ENCODE measurements around the gene PEX11A.
"Not testable (repeated sequence)": the region's sequence is repeated elsewhere in the genome, so short reads cannot be mapped to it uniquely, and the experiment has no call there.

PEX11A gene, protein sequence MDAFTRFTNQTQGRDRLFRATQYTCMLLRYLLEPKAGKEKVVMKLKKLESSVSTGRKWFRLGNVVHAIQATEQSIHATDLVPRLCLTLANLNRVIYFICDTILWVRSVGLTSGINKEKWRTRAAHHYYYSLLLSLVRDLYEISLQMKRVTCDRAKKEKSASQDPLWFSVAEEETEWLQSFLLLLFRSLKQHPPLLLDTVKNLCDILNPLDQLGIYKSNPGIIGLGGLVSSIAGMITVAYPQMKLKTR

DNA sequence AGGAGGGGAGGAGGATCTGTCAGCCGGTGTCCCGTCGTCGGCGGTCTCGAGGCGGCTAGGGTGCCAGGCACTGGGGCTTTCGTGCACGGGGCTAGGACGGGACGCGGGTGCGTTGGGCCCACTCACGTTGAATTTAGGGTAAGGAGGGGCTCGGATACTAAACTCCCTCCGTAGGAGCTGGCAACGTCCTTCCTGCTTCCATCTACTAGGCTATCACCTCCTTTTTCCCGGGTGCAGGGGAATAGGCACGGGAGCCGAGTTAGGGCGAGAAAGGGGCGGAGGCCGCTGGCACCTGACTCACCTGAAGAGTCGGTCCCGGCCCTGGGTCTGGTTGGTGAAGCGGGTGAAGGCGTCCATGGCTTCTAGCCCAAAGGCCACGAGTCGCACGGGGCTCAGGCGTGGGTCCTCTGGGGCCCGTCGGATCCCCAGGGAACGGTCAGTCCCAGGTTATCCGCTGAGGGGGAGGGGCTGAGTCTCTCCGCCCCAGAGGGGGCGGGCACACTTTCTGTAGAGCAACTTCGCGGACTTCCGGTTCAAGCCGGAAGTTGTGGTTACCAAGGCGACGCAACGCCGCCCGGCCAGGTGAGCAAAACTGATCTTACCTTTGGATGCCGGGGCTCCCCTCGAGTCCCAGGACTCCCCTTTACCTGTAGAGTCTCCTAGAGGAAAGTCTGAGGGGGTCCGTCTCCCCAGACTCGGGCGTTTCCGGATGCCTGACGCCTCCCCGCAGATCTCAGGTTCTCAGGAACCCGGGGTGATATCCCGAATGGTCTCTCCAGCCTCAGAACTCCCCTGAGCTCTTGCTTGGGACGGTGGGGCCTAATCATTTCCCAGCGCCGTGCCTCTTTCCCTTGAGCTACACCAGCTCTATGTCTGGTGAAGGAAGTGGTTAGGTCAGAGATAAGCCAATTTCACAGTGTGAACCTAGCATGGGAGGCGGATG, at the start of gene PEX11A, which contains the start of gene WDR93:
PEX11A (minus strand) TSS at position 479 of the 943 bp plus-strand sequence; CDS start at position 357, 122 bp downstream.
WDR93 (plus strand) TSS at position 536 of the 943 bp plus-strand sequence. CDS start 10,936 bp downstream, outside the sequence.
- peak; percentile 71 for DNase-seq

DNA sequence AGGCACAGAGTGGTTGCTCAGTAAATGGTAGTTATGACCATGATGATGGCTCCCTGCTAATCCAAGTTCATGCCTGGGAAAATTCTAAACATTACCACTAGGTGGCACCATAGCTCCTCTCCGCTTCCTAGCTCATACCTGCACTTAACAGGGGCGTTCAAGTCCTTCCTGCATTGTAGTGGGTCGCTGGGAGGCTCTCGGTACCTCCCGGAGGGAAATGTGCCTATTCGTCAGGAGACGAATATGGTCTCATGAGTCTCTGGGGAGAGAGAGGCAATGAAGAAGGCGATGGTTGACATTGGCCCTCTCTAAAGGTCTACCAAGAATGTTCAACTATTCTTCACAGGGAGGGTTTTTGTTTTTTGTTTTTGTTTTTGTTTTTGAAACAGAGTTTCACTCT, 49.6 kb upstream of the PEX11A start:
- peak; percentile 72 for DNase-seq

DNA sequence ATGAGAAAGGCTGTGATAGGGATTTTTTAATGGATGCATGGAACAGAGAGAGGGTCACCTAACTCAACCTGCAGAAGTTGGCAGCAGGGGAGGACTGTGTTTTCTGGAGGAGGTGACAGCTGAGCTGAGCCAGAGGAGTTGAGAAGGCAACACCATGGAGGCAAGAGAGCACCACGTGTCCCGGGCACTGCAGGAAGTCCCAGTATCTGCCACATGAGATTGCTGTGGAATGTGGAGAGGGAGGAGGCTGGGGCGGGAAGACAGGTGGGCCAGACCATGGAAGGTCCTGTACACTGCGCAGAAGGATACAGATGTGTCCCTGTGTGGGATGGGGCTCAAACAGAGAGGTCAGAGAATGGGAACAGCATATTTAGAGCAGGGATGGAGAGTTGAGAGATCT, 45.2 kb upstream of the PEX11A start:
- no peak for DNase-seq

DNA sequence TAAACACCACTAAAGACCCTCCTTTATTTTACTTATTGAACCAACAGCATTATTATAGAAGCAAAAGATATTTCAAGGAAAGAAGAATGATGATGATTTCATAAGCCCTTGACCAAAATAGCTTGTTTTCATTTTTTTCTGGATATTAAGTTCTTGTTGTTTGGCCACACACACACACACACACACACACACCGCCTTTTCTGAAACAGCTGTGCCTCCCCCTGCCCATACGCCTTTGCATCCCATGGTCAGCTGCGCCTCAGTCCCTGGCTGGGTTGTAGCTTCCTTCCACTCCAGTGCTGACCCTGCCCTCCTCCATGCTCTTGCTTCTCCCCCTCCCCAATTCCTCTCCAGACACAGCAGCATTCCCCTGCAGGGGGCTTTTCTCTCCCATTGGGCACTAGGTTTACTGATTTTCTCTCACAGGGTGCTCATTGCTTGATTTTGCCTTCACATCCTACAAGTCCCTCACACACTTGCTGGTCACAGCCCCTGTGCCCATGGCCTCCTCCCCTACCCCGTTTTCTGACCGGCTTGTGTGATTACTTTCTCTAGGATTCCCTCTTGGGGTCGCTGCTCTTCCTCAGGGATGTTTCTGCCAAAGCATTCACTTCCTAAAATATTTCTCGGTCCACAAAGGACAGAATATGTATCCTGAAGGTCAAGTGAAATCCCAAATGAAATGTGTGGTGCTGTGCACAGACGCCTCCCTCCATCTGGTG, 42.1 kb upstream of the PEX11A start:
- no peak for DNase-seq

DNA sequence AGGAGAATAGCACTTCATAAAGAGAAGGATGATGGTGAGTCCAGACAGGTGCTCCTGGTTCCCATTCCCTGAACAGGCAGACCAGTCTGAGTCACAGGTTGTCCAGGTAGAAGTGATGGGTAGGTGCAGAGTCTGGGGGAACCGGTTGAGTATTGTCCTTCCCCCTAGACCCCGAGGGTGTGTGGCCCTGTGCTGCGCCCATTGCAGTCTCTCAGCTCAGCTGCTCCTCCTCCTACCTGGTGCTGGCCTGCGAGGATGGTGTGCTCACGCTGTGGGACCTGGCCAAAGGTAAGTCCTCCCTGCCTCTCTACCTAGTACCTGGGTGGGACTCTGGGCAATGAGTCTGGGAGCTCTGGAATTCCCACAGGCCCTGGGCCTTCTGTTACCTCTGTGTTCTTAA, 40.7 kb upstream of the PEX11A start:
- no peak for DNase-seq

DNA sequence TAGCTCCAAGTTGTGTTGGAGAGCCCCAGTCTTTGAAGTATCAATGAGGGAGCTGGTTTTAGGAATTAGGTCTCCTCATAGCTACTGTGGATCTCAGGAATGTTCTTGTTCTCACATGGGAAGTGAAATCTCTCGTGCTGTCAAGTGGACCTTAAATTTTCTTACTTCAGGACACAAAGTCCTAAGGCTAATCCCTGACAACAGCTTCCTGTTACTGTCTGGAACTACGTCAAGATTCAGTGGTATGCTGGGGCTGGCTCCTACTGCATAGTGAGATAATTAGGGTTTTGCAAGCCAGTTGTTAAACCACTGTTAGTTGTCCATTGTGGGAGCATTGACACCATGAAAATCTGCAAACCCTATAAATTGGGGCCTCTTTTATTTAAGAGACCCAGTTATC, 37.7 kb upstream of the PEX11A start:
- no peak for DNase-seq

DNA sequence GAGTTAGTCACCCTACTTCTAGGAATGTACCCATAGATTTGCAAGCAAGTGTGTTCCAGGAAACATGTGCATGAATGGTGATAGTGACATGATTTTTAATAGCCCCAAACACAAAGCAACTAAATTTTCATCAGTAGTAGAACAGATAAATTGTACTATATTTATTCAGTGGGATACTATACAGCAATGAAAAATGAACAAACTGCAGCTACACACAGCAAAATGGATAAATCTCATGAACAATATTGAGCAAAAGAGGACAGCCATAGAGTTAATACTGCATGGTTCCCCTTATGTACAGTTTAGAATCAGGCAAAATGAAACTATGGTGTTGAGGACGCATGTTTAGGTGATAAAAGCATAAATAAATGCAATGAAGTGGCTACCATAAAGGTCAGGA, 34.5 kb upstream of the PEX11A start:
- no peak for DNase-seq

DNA sequence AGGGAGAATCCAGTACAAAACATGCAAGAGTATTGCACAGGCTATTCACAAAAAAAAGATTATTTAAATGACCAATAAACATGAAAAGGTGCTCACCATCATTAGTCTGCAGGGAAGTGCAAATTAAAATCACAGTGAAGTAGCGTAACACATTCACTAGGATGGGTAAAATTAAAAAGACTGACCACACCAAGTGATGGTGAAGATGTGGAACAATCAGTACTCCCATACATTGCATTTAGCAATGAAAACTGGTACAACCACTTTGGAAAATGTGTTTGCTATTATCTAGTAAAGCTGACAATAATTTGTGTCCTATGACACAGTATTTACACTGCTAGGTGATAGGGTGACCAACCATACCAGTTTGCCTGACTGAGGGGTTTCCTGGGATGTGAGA, 34.1 kb upstream of the PEX11A start:
- no peak for DNase-seq

DNA sequence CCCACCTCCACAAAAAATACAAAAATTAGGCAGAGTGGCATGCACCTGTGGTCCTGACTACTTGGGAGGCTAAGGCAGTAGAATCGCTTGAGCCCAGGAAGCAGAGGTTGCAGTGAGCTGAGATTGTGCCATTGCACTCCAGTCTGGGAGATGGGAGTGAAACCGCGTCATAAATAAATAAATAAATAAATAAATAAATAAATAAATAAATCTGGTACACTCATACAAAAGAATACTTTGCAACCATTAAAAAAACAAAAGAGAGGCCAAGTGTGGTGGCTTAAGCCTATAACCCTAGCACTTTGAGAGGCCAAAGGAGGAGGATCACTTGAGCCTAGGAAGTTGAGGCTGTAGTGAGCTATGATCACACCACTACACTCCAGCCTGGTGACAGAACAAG, 32.5 kb upstream of the PEX11A start:
- no peak for DNase-seq

DNA sequence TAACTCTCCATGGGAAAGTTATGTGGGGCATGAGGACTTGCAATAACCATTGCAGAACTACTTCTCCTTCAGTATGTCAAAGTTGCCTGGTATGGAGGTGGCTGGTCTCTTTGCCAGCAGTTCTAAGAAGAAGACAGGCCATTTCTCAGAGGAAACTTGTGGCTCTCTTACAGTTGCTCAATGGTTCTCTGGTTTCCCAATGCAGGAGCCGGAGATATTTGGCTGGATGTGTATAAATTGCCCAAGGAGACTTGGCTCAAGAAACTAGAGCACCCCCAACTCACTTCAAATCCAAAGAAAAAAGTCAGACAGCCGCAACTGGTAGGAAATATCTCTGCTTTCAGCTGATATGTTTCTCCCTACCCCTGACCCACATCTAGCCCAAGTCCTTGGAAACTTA, 24.2 kb upstream of the PEX11A start:
- no peak for DNase-seq

DNA sequence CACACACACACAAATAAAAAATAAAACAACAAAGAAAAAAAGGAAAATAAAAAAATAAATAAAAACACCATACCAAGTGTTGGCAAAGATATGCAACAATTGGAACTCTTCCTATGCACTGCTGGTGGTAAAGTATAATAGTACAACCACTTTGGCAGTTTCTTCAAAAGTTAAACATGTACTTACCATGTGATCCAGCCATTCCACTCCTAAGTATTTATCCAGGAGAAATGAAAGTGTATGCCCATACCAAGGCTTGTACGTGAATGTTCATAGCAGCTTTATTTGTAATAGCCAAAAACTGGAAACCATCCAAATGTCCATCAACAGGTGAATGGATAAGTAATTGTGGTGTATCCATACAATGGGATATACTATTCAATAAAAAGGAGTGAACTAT, 17.0 kb upstream of the PEX11A start:
- no peak for DNase-seq

DNA sequence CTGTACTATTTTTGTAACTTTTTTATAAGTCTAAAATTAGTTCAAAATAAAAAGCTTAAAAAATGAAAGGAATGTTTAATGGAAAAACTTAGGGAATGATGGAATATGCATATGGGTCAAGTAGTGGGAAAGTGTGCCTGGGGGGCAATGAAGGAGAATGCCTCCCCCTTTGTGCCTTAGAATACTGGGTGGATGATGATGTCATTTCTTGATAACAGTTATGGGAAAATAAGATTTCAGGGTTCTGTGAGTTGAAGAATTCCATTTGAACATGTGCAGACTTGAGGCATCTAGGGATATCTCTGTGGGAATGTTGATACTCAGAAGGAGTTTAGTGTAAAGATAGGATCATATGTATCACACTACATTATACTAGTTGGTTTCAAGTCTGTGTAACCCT, 13.9 kb upstream of the PEX11A start:
- DNase-seq = peak; percentile 2

DNA sequence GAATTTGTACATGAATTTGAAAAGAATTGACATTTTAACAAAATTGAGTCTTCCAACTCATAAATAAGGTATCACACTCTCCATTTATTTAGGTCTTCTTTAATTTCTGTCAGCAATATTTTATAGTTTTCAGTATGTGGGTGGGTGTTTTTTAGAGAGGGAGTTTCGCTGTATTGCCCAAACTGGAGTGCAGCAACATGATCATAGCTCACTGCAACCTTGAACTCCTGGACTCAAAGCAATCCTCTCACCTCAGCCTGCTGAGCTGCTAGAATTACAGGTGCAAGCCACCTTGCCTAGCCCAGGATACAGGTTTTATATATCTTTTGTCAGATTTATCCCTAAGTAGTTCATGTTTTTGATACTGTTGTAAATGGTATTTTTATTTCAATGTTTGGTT, 4.6 kb upstream of the PEX11A start:
- DNase-seq = no peak

DNA sequence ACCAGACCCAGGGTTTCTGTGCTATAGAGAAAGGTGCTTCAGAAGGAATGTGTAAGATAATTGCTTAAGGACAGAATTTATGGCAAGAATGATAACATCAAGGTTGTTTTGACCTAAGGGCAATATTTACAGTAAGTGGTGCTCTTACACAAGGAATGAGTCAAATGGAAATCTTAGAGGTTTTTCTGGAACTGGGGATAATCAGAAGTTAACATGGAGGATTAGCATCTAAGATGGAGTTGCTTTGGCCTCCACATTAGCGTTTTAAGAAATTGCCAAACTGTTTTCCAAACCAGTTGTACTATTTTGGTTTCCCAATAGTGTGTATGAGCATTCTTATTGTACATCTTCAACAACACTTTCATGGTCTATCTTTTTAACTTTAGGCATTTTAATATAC, 3.1 kb upstream of the PEX11A start:
- DNase-seq = no peak

DNA sequence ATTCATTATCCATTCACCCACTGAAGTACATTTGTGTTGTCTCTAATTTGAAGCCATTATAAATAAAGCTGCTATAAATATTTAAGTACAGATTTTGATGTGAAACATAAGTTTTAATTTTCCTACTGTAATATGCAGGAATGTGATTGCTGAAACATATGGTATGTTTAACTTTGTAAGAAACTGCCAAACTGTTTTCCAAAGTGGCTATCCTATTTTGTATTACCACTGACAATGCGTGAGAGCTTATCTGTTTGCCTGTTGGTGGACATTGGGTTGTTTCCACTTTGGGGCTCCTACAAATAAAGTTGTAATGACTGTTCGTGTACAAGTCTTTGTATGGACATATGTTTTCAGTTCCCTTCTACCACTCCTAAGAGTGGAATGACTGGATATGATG, 2.5 kb upstream of the PEX11A start:
- no peak for DNase-seq

DNA sequence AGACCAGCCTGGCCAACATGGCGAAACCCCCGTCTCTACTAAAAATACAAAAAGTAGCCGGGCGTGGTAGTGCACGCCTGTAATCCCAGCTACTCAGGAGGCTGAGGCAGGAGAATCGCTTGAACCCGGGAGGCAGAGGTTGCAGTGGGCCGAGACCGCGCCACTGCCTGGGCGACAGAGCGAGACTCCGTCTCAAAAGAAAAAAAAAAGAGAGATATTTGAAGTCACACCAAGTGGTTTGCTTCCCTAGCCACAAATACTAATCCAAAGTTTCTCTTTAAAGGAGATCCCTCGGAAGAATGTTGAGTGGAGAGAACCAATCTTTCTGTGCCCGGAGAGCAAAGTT, 651 bp downstream of the PEX11A start:
- DNase-seq = not testable (repeated sequence)

DNA sequence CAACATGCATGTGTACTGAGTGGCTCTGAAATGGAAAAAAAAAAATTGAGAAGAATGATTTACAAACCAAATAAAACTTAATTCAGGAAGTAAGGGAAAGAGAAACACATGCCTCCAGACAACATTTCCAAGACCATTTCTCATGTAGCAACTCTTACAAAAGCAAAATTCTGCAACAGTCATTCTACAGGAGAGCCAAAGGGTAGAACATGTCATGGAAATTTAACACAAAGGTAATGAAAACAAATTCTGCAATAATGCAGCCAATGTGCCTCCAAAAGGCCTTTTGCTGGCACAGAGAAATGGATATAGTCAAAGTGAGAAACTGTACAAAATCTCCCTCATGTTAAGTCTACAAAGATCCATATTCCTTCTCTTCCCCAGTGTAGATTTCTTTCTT, 4.0 kb downstream of the PEX11A start:
- DNase-seq = no peak

DNA sequence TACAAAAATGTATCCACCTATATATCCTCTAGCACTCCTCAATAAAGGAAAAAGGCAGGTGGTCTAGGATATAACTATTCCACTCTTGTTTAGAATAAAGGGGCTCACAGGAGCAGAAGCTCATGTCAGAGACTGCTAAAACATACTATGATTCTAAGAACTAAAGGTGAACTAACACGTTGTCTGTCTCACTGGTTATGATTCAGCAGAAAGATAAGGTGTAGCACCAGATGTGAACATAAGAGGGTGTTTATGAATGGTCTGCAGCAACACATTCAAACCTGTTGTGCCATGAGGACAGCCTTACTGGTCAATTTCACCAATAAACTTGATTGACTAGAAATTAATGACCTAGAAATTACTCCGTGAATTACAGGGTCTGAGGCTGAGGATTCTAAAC, 4.6 kb downstream of the PEX11A start:
- no peak for DNase-seq

DNA sequence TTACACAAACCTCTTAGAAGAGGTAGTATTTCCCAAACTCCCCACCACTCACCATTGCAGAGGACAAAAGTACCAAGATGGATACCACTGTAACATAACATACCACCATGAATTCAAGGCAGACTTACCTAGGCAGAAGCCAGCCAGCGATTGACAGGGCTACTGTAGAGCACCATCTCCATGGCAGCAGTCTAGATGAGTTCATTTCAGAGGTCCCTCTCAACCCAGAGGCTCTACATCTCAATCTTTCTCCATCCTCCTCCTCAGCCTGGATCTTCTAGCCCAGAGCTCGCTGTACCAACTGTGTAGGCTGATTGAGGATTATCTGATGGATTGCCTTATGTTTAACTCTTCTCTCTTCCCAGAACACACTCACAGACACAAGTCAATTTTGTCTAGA, 9.4 kb downstream of the PEX11A start:
- DNase-seq = no peak

DNA sequence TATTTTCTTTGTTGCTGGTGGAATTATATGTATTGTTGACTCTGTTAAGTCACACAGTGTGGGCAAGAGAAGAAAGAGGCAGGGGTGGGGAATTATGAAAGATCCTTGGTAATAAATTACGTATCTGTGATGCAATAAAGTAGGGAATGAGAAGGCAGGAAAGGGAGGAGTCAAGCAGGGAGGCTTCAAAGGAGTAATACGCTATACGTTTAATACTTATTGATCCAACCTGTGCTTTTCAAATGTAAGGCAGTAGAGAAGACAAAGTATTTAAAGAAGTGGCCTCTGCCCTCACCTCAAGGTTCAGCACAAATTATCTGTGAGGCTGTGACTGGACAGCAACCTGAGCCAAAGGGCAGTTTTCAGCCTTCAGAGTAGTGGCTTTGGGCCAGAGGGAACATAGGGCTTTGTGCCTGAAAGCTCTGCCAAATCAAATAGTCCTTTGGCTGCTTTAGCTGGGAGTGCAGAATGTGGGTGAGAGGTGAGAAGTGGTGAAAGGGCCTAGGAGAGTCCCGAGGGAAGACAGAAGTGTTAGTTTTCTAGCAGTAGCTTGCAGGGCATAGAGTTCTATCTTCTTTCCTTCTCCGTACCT, 10.2 kb downstream of the PEX11A start:
- DNase-seq = peak; percentile 56

DNA sequence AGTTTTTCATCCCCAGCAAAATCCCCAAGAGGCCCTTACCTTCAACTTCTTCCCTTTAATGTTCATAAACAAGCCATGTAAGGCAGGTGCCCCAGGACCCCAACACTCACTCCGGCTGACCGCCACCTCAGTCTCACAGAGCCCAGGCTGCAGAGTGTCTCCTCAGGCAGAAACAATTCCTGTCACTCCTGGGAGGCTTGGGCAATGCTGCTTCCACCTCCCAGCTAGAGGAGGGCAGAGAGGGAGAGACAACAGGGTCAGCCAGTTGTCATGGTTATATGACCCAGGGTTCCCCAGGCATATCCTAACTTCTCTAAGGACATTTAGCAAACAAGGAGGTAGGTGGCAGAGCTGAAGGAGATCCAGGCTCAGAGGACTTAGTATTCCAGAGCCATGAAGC, 11.3 kb downstream of the PEX11A start, which contains the start of gene PLIN1:
PLIN1 (minus strand) TSS at position 156 of the 400 bp plus-strand sequence. CDS start 1,878 bp downstream, outside the sequence.
- no peak for DNase-seq

DNA sequence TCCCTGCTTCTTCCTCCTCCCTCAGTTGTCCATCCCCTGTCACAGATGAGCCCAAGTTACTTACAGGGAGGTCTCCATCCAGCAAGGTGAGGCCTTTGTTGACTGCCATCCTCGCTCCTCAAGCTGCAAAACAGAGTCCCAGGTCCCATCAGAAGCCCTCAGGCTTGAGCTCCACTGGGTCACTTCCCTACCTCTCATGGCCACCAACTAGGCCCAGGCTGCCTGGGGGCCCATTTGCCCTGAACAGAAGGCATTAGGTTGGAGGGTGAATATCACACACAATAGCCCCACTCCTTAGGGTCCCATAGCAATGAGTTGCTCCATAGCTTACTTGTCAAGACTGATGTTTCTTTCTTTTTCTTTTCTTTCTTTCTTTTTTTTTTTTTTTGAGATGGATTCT, 13.2 kb downstream of the PEX11A start:
- DNase-seq = no peak

DNA sequence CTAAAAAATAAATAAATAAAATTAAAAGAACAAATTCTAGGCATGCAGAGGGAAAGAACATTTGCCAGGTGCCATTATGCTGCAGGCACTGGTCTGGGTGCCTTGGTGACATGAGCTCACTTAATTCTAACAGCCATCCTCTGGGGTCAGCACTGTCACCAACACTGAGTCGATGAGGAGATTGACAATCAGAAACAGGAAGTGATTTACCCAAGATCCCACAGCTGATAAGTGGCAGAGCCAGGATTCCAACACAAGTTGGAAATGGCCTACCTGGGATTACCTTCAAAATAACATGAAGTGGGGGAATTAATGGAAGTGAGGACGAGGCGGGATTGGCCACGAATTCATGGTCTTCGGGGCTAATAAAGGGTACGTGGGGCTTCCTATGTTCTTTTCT, 14.9 kb downstream of the PEX11A start:
- DNase-seq = no peak
